ENCODE results near the gene TENT4A. TPM values are rescaled to one million over a fixed set of nuclear protein-coding genes. Genes with fewer than 3 reads are reported as not detected.

Gene TENT4A
- total and polyA plus RNA-seq, 2 of the 13 experiments (the other 11 are each of a cell fraction or from before 2014, with no cell fraction given): 6.3 to 13.3 TPM

DNA sequence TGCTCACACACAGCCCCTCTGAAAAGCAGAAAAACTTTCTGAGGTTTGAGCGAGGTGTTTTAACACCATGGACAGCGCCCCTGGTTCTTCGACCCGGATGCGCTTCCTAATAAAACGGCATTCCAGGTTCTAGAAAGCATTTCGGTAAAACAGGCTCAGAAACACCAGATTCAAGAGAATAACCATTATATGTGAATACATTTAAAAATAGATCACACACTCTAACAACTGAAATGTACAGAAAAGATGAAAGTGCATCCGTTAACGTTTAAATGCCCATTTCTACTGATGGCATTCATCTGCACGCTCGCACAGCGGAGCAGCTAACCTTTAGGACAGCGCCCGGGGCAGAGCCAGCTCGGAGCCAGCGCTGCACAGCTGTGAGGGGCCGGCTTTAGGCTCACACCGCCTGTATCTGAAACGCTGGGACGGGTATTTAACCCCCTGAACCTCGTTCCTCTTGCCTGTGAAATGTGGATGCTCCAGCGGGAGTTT lies 26.3 kb upstream of the TENT4A start (continued):
- TF ChIP-seq HNRNPLL (IDR thresholded peaks at IDR 0.05; ENCODE audit: low read depth, low read length, poor library complexity, severe bottlenecking): no peak
- TF ChIP-seq MYPOP (CRISPR knock-in tag; IDR thresholded peaks at IDR 0.05): peak; percentile 67
- no peak for TF ChIP-seq ZNF589 (CRISPR knock-in tag; conservative IDR thresholded peaks at IDR 0.05)
- peak; percentile 94 for TF ChIP-seq NR2C2 (CRISPR knock-in tag; IDR thresholded peaks at IDR 0.05; ENCODE audit: borderline replicate concordance)
- no peak for TF ChIP-seq ZBTB33 (CRISPR knock-in tag; IDR thresholded peaks at IDR 0.05)
- peak; percentile 63; the same call in 1 of the 2 replicates for TF ChIP-seq ZNF441 (CRISPR knock-in tag; IDR thresholded peaks at IDR 0.05; ENCODE audit: borderline replicate concordance)
- TF ChIP-seq ZNF12 (CRISPR knock-in tag; IDR thresholded peaks at IDR 0.05): 0 out of 2 replicates have a peak, but pooled peaks have one; percentile 56
- no peak for TF ChIP-seq ZNF883 (CRISPR knock-in tag; IDR thresholded peaks at IDR 0.05; ENCODE audit: not compliant biosample characterization)
- no peak for TF ChIP-seq NFE2L1 (CRISPR knock-in tag; IDR thresholded peaks at IDR 0.05; ENCODE audit: borderline replicate concordance)
- no peak for TF ChIP-seq ZNF44 (CRISPR knock-in tag; IDR thresholded peaks at IDR 0.05)
- TF ChIP-seq TCF12 (IDR thresholded peaks at IDR 0.05): no peak
- no peak for TF ChIP-seq TCF12 (CRISPR knock-in tag; IDR thresholded peaks at IDR 0.05)
- no peak for TF ChIP-seq FIP1L1 (IDR thresholded peaks at IDR 0.05; ENCODE audit: borderline replicate concordance, insufficient read depth, low read depth, low read length)
- TF ChIP-seq ELF4 (CRISPR knock-in tag; IDR thresholded peaks at IDR 0.05; ENCODE audit: borderline replicate concordance): no peak
- TF ChIP-seq THAP11 (CRISPR knock-in tag; IDR thresholded peaks at IDR 0.05): peak; percentile 66; the same call in 1 of the 2 replicates
- peak; percentile 42; the same call in 1 of the 2 replicates for TF ChIP-seq RNF2 (conservative IDR thresholded peaks at IDR 0.05; ENCODE audit: low read depth)
- TF ChIP-seq ZNF510 (CRISPR knock-in tag; IDR thresholded peaks at IDR 0.05; ENCODE audit: low read depth): no peak
- no peak for TF ChIP-seq JARID2 (CRISPR knock-in tag; IDR thresholded peaks at IDR 0.05; ENCODE audit: insufficient replicate concordance)
- TF ChIP-seq SAP130 (CRISPR knock-in tag; IDR thresholded peaks at IDR 0.05; ENCODE audit: low read depth): peak; percentile 84
- TF ChIP-seq ZNF33B (CRISPR knock-in tag; IDR thresholded peaks at IDR 0.05): no peak
- no peak for TF ChIP-seq MZF1 (CRISPR knock-in tag; IDR thresholded peaks at IDR 0.05; ENCODE audit: borderline replicate concordance)
- no peak for TF ChIP-seq LBX2 (CRISPR knock-in tag; IDR thresholded peaks at IDR 0.05; ENCODE audit: borderline replicate concordance)
- no peak for TF ChIP-seq DNMT1 (CRISPR knock-in tag; IDR thresholded peaks at IDR 0.05)
- no peak for TF ChIP-seq PATZ1 (CRISPR knock-in tag; IDR thresholded peaks at IDR 0.05)
- TF ChIP-seq ISL2 (CRISPR knock-in tag; IDR thresholded peaks at IDR 0.05): peak; percentile 64

Measured in HepG2 (cell line).